SK-N-SH (cell line): ENCODE data around the gene F7. TPM values are rescaled to one million over a fixed set of nuclear protein-coding genes. Genes with fewer than 3 reads are reported as not detected.

Experiments used
- CTCF ChIA-PET: fragments of 300-600, 350-600 bp; formaldehyde crosslinking; extraction: SDS; loops from one replicate; lab custom pipeline; 2021; lab: Yijun Ruan, JAX
- POLR2A ChIA-PET: fragments of 350-600 bp; sonication (Branson Sonifier 250); formaldehyde crosslinking; extraction: SDS; loops from one replicate; lab custom pipeline; 2020; ENCODE audit warnings: antibody characterized with exemption, inconsistent platforms; lab: Yijun Ruan, JAX
- DNase-seq: peaks from one replicate; pipeline ENCODE4 v3.0.0; 2012
- H2AFZ ChIP-seq: fragments of 200-600 bp; sonication (generic); 2 replicates; pipeline ENCODE4 v1.8.1; 2016; ENCODE audit warnings: antibody characterized with exemption, mild to moderate bottlenecking, low read depth
- H3F3A ChIP-seq: fragments of 200-600 bp; sonication (generic); replicated peaks from 2 replicates; pipeline ENCODE3; 2016; ENCODE audit warnings: antibody characterized with exemption, mild to moderate bottlenecking; ENCODE audit not compliant: insufficient read depth
- H3K27ac ChIP-seq, 2 experiments: fragments of 200-500 bp in 1 of 2; fragments of 200-600 bp in 1 of 2; sonication (Bioruptor generic) in 1 of 2; sonication (generic), shearing (Covaris generic) in 1 of 2; 2 replicates each; pipeline versions ENCODE4 v1.5.1 to v1.6.1; 2014 to 2016; ENCODE audit warnings: low read depth in 2 of 2, inconsistent platforms in 1 of 2, low read length in 1 of 2, mild to moderate bottlenecking in 1 of 2, mixed read lengths in 1 of 2
- H3K27me3 ChIP-seq: fragments of 200-600 bp; sonication (generic), shearing (Covaris generic); 2 replicates; pipeline ENCODE4 v1.6.1; 2016; ENCODE audit warnings: mixed run types; ENCODE audit not compliant: insufficient read depth
- H3K36me3 ChIP-seq, 2 experiments: fragments of 200-500 bp in 1 of 2; fragments of 200-600 bp in 1 of 2; sonication (Bioruptor generic) in 1 of 2; sonication (generic) in 1 of 2; replicated peaks in 1 of 2; 2 replicates each; pipeline versions ENCODE3 to v1.5.1; 2014 to 2016; ENCODE audit warnings: low read length in 1 of 2, mild to moderate bottlenecking in 1 of 2; ENCODE audit not compliant: insufficient read depth in 2 of 2, control insufficient read depth in 1 of 2
- H3K4me1 ChIP-seq, 2 experiments: fragments of 200-500 bp in 1 of 2; fragments of 200-600 bp in 1 of 2; sonication (Bioruptor generic) in 1 of 2; sonication (generic), shearing (Covaris generic) in 1 of 2; 2 replicates each; pipeline versions ENCODE4 v1.5.1 to v1.6.1; 2014 to 2016; ENCODE audit warnings: low read depth in 1 of 2, low read length in 1 of 2, mixed run types in 1 of 2; ENCODE audit not compliant: insufficient read depth in 2 of 2, control insufficient read depth in 1 of 2
- H3K4me2 ChIP-seq: fragments of 200-600 bp; sonication (generic), shearing (Covaris generic); 2 replicates; pipeline ENCODE4 v1.6.1; 2017; ENCODE audit warnings: mixed run types
- H3K4me3 ChIP-seq, 2 experiments: fragments of 200-500 bp in 1 of 2; fragments of 200-600 bp in 1 of 2; sonication (Bioruptor generic) in 1 of 2; sonication (generic), shearing (Covaris generic) in 1 of 2; 2 replicates each; pipeline versions ENCODE4 v1.5.1 to v1.8.1; 2014 to 2016; ENCODE audit warnings: low read depth in 2 of 2, inconsistent platforms in 1 of 2, low read length in 1 of 2, mild to moderate bottlenecking in 1 of 2, mixed read lengths in 1 of 2, moderate library complexity in 1 of 2
- H3K79me2 ChIP-seq: fragments of 200-600 bp; sonication (generic); 2 replicates; pipeline ENCODE4 v1.8.1; 2017; ENCODE audit warnings: mild to moderate bottlenecking; ENCODE audit not compliant: insufficient read depth
- H3K9ac ChIP-seq: fragments of 200-600 bp; sonication (generic); 2 replicates; pipeline ENCODE4 v1.6.1; 2017; ENCODE audit warnings: mixed run types
- H3K9me2 ChIP-seq: fragments of 200-600 bp; sonication (generic); 2 replicates; pipeline ENCODE4 v1.6.1; 2017; ENCODE audit warnings: mixed run types
- H3K9me3 ChIP-seq: fragments of 200-600 bp; sonication (generic); 2 replicates; pipeline ENCODE4 v1.6.1; 2017; ENCODE audit warnings: mixed run types, mild to moderate bottlenecking, moderate library complexity
- H4K20me1 ChIP-seq: fragments of 200-600 bp; sonication (generic); 2 replicates; pipeline ENCODE4 v1.6.1; 2017; ENCODE audit warnings: mild to moderate bottlenecking, mixed run types; ENCODE audit not compliant: insufficient read depth
- EP300 ChIP-seq, 2 experiments: IDR thresholded peaks; 2 replicates each; pipeline versions ENCODE4 v1.4.0 to v1.6.1; 2012; ENCODE audit warnings: borderline replicate concordance in 1 of 2, low read depth in 1 of 2, low read length in 1 of 2
- EZH2phosphoT487 ChIP-seq: fragments of 200-600 bp; sonication (generic); IDR thresholded peaks from 2 replicates; pipeline ENCODE4 v1.6.1; 2017; ENCODE audit warnings: low read depth, mixed run types, mild to moderate bottlenecking, antibody characterized with exemption, moderate library complexity, borderline replicate concordance
- FOXJ3 ChIP-seq: sonication (generic); formaldehyde crosslinking; IDR thresholded peaks from 2 replicates; pipeline ENCODE4 v1.5.1; 2020; ENCODE audit warnings: mild to moderate bottlenecking, missing genetic modification reagents
- MXI1 ChIP-seq: IDR thresholded peaks from 2 replicates; pipeline ENCODE4 v1.6.1; 2012; ENCODE audit warnings: mild to moderate bottlenecking, low read depth, low read length, improper control_type of control experiment
- NFIC ChIP-seq: IDR thresholded peaks from 2 replicates; pipeline ENCODE4 v1.4.0; 2012; ENCODE audit warnings: borderline replicate concordance
- NRF1 ChIP-seq: IDR thresholded peaks from 2 replicates; pipeline ENCODE4 v1.6.1; 2012; ENCODE audit warnings: low read depth, mild to moderate bottlenecking, low read length
- PBX3 ChIP-seq: IDR thresholded peaks from 2 replicates; pipeline ENCODE4; 2012
- RAD21 ChIP-seq: IDR thresholded peaks from 2 replicates; pipeline ENCODE4 v1.6.1; 2012; ENCODE audit warnings: mild to moderate bottlenecking, low read length
- RCOR1 ChIP-seq: fragments of 150-350 bp; IDR thresholded peaks from 2 replicates; pipeline ENCODE4 v1.6.1; 2017; ENCODE audit warnings: antibody characterized with exemption, low read length
- RFX5 ChIP-seq: IDR thresholded peaks from 2 replicates; pipeline ENCODE4 v1.6.1; 2012; ENCODE audit warnings: mild to moderate bottlenecking, improper control_type of control experiment, low read length
- RXRA ChIP-seq: IDR thresholded peaks from 2 replicates; pipeline ENCODE4 v1.4.0; 2012; ENCODE audit warnings: low read depth, mild to moderate bottlenecking, borderline replicate concordance
- SMC3 ChIP-seq: IDR thresholded peaks from 2 replicates; pipeline ENCODE4 v1.6.1; 2012; ENCODE audit warnings: low read depth, low read length, improper control_type of control experiment
- TCF12 ChIP-seq: IDR thresholded peaks from 2 replicates; pipeline ENCODE4 v1.4.0; 2012
- YY1 ChIP-seq: IDR thresholded peaks from 2 replicates; pipeline ENCODE4 v1.4.0; 2012; ENCODE audit warnings: low read depth, mild to moderate bottlenecking
- ZBTB33 ChIP-seq: IDR thresholded peaks from 2 replicates; pipeline ENCODE4 v1.4.0; 2012; ENCODE audit warnings: low read depth, borderline replicate concordance
- WGBS: methylation state at CpG from one replicate; pipeline ENCODE4 v1.1.6; 2017; ENCODE audit warnings: low lambda C conversion rate; 5-methylcytosine and 5-hydroxymethylcytosine counted together
- polyA plus RNA-seq, 3 experiments: library from polyadenylated mRNA; depleted of rRNA; stranded (reverse); fragments of >200 nt; gene quantifications; 2 replicates each; pipeline ENCODE4 v1.2.3, GENCODE V29; 2012
- TF ChIP-seq, protein P1 (sequence below): fragments of 150-350 bp; IDR thresholded peaks from 2 replicates; pipeline ENCODE4 v1.6.1; 2016; ENCODE audit warnings: mild to moderate bottlenecking, low read depth, low read length
- TF ChIP-seq, protein P2 (sequence below): IDR thresholded peaks from 2 replicates; pipeline ENCODE4 v1.4.0; 2012; ENCODE audit warnings: low read depth, borderline replicate concordance
- TF ChIP-seq, protein P3 (sequence below): IDR thresholded peaks from 2 replicates; pipeline ENCODE4 v1.6.1; 2012; ENCODE audit warnings: mild to moderate bottlenecking, low read depth, low read length, moderate library complexity
- TF ChIP-seq, protein P4 (sequence below): IDR thresholded peaks from 2 replicates; pipeline ENCODE4 v1.4.0; 2012; ENCODE audit warnings: low read depth

F7 gene
- polyA plus RNA-seq, 1 of the 3 experiments (the other 2 are of a cell fraction): not detected

GRCh38 chr13:113059891-113060290, 45.7 kb upstream of the F7 start (continued):
- TF ChIP-seq, protein P1, sequence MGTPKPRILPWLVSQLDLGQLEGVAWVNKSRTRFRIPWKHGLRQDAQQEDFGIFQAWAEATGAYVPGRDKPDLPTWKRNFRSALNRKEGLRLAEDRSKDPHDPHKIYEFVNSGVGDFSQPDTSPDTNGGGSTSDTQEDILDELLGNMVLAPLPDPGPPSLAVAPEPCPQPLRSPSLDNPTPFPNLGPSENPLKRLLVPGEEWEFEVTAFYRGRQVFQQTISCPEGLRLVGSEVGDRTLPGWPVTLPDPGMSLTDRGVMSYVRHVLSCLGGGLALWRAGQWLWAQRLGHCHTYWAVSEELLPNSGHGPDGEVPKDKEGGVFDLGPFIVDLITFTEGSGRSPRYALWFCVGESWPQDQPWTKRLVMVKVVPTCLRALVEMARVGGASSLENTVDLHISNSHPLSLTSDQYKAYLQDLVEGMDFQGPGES: no peak
- TF ChIP-seq FOXJ3 (CRISPR knock-in tag): no peak
- TF ChIP-seq NFIC: no peak
- TF ChIP-seq RFX5: no peak

DNA sequence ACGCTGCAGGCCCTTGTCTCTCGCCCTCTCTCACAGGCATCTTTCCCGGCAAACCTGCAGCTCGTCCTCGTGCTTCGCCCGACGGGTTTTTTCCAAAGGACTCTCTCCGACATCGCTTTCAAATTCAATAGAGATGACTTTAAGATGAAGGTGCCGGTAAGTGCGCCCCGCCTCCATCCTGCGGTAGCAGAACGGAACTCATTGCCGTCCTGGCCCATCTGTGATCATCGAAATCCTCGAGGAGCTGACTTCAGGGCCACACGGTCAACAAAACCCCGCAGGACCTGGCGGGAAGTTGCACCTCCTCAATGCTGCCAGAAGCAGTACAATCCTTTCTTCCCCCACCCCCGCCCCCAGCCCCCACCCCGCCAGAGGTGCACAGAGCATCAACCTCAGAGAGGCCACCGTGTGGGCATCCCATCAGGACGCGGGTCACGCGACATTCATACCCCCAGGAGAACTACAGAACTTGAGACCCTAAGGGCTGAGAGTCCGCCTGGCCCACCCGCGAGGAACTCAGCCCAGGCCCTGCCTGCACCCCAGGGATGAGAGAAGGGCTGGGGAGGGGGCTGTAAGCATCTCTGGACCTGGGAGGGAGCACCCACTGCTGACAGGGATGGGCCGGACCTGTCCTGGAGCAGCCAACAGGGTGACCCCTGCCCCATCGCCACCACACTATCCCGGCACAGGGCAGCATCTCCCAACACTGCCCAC, 44.9 kb upstream of the F7 start:
- Histone ChIP-seq H2AFZ (no peak overlapping the region), H3K4me1 (no peaks in the 10 kb centered on the region), H3K4me3 (no peak overlapping the region), H3K9me3 (no peaks in the 10 kb centered on the region), H3K27ac (no peak overlapping the region), H3K4me2 (no peak overlapping the region), H3K9me2 (no peaks in the 10 kb centered on the region), H3K27me3 (no peaks in the 10 kb centered on the region), H3K36me3 (no peaks in the 10 kb centered on the region), H4K20me1 (no peaks in the 10 kb centered on the region), H3K9ac (no peak overlapping the region), H3F3A (no peaks in the 10 kb centered on the region), H3K79me2 (no peaks in the 10 kb centered on the region)
- CTCF ChIA-PET: no interaction called here
- no peak for DNase-seq
- POLR2A ChIA-PET: no interaction called here
- 78% methylated on average over 28 of the region's 34 CpGs for WGBS
- no peak for TF ChIP-seq PBX3
- no peak for TF ChIP-seq SMC3
- TF ChIP-seq MXI1: no peak
- no peak for TF ChIP-seq RCOR1
- no peak for TF ChIP-seq EP300 (IDR thresholded peaks at IDR 0.05; ENCODE audit: borderline replicate concordance in 1 of 2, low read depth in 1 of 2, low read length in 1 of 2)
- no peak for TF ChIP-seq RFX5
- TF ChIP-seq, protein P2, sequence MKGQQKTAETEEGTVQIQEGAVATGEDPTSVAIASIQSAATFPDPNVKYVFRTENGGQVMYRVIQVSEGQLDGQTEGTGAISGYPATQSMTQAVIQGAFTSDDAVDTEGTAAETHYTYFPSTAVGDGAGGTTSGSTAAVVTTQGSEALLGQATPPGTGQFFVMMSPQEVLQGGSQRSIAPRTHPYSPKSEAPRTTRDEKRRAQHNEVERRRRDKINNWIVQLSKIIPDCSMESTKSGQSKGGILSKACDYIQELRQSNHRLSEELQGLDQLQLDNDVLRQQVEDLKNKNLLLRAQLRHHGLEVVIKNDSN: no peak
- TF ChIP-seq TCF12: no peak
- no peak for TF ChIP-seq YY1
- no peak for TF ChIP-seq RXRA
- TF ChIP-seq, protein P3, sequence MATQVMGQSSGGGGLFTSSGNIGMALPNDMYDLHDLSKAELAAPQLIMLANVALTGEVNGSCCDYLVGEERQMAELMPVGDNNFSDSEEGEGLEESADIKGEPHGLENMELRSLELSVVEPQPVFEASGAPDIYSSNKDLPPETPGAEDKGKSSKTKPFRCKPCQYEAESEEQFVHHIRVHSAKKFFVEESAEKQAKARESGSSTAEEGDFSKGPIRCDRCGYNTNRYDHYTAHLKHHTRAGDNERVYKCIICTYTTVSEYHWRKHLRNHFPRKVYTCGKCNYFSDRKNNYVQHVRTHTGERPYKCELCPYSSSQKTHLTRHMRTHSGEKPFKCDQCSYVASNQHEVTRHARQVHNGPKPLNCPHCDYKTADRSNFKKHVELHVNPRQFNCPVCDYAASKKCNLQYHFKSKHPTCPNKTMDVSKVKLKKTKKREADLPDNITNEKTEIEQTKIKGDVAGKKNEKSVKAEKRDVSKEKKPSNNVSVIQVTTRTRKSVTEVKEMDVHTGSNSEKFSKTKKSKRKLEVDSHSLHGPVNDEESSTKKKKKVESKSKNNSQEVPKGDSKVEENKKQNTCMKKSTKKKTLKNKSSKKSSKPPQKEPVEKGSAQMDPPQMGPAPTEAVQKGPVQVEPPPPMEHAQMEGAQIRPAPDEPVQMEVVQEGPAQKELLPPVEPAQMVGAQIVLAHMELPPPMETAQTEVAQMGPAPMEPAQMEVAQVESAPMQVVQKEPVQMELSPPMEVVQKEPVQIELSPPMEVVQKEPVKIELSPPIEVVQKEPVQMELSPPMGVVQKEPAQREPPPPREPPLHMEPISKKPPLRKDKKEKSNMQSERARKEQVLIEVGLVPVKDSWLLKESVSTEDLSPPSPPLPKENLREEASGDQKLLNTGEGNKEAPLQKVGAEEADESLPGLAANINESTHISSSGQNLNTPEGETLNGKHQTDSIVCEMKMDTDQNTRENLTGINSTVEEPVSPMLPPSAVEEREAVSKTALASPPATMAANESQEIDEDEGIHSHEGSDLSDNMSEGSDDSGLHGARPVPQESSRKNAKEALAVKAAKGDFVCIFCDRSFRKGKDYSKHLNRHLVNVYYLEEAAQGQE: no peak
- TF ChIP-seq EZH2phosphoT487: no peak
- TF ChIP-seq NRF1: no peak
- TF ChIP-seq, protein P4, sequence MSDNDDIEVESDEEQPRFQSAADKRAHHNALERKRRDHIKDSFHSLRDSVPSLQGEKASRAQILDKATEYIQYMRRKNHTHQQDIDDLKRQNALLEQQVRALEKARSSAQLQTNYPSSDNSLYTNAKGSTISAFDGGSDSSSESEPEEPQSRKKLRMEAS: no peak
- no peak for TF ChIP-seq ZBTB33
- TF ChIP-seq RAD21: no peak
- TF ChIP-seq, protein P1: no peak
